ENCODE results near the gene GCLC.

DNA sequence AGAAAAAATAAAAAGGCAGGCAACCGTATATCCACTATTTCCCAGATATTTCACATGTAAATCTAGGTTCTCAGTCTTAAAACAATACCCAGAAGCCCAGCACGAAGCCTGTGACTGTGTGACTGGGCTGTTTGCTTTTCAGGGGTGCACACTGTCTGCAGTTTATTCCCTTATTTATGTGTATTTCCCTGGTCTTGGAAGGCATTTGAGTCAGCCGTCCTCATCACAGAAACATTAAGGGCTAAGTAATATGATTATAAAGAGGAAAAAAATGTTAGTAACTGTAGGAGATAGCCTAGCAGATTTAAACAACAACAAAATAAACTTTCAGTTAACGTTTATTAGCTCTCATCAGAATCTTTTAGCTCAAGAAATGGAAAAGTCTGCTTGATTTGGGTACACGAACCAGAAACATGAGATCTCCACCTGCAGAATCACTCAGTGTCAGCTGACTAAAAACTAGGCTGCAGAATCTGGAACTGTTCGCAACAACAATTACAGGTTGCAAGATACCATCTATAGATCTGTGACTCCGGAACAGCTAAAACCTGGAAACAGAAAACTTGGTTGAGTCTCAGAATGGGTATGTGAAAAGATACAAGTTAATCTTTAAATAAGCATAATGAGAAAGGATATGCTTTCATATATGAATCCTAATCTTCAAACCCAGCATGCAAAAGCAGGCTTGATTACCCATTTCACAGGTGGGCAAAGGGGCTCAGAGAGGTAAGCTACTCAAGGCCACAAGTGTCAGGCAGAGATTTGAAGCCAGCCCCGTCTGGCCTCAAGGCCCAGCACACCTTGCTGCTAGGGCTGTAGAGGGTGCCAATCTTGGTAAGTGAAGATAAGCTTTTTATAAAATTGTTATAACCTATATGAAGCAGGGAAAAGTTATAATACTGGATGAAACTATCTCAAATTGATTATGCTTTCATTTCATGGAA is 21.1 kb downstream of the GCLC start:
- TF ChIP-seq, protein P1, sequence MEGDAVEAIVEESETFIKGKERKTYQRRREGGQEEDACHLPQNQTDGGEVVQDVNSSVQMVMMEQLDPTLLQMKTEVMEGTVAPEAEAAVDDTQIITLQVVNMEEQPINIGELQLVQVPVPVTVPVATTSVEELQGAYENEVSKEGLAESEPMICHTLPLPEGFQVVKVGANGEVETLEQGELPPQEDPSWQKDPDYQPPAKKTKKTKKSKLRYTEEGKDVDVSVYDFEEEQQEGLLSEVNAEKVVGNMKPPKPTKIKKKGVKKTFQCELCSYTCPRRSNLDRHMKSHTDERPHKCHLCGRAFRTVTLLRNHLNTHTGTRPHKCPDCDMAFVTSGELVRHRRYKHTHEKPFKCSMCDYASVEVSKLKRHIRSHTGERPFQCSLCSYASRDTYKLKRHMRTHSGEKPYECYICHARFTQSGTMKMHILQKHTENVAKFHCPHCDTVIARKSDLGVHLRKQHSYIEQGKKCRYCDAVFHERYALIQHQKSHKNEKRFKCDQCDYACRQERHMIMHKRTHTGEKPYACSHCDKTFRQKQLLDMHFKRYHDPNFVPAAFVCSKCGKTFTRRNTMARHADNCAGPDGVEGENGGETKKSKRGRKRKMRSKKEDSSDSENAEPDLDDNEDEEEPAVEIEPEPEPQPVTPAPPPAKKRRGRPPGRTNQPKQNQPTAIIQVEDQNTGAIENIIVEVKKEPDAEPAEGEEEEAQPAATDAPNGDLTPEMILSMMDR (IDR thresholded peaks at IDR 0.05 in 8 of 11, conservative IDR thresholded peaks at IDR 0.05 in 3 of 11): no peak
- no peak for TF ChIP-seq POLR2A (IDR thresholded peaks at IDR 0.05)

All from spleen (tissue), 7 donors.